Astrocyte of the cerebellum (primary cell): Measurements from ENCODE around the gene CDK5RAP2.
"Not testable (repeated sequence)": the region's sequence is repeated elsewhere in the genome, so short reads cannot be mapped to it uniquely, and the experiment has no call there.

Source experiments
- DNase-seq: peaks from one replicate; pipeline ENCODE4 v3.0.0-alpha.2; 2011; ENCODE audit warnings: low read depth
- H3K4me3 ChIP-seq: 2 replicates; pipeline ENCODE4 v1.5.1; 2011; ENCODE audit warnings: mild to moderate bottlenecking, low read depth, low read length, moderate library complexity
- CTCF ChIP-seq: IDR thresholded peaks from 2 replicates; pipeline ENCODE4 v1.5.1; 2012; ENCODE audit warnings: low read length, low read depth, moderate library complexity, mild to moderate bottlenecking; ENCODE audit errors: missing control alignments
- in situ Hi-C: cut with HindIII; loops from 2 replicates; pipeline ENCODE4 v1.10.0; 2017; ENCODE audit warnings: low sequenced_read_pairs

CDK5RAP2 gene

DNA sequence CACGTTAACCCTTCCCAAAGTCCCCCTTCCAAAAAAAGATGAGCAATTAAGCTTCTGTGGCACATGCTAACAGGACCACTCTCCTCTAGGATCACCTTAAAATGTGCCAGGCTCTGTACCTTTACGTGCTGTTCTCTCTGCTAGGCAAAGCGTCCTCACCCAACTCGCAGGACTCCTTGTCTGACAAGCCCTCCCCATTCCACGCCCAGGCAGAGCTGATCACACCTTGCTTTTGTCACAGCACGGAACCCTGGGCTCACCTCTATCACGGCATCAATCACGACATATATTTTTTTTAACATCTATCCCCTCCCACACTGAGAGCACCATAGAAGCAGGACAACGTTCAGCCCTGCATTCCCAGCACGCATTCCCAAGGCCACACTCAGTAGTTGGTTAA is 47.1 kb downstream of the CDK5RAP2 start:
- DNase-seq = no peak
- no peak for TF ChIP-seq CTCF
- in situ Hi-C loops = loop anchor here (25.0 kb wide), 1 partner anchor 971 kb away; no protein-coding TSS in a partner anchor
- no peak overlapping the region for H3K4me3 ChIP-seq

DNA sequence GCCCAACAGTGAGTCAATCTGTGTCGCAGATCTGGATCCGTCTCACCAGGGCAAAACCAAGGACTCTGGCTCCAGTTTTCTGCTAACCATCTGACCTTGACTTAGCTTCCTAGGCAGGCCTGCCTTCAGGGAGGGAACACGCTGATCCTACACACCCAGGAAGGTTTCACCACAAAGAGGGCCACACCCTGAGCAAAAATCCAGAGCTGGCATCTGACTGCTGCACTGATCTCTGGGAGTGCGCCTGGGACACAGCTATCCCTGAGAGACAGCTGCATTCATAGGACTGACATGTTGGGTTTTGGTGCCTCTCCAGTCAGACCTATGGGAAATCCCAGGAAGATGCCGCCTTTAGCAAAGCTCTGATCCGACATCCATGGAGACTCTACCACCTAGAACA is 47.5 kb downstream of the CDK5RAP2 start:
- no peak for TF ChIP-seq CTCF
- in situ Hi-C loops = loop anchor here (25.0 kb wide), 1 partner anchor 970 kb away; no protein-coding TSS in a partner anchor
- DNase-seq = no peak
- H3K4me3 ChIP-seq = no peak overlapping the region

- no peak overlapping the region for H3K4me3 ChIP-seq
- DNase-seq = peak; percentile 19
- in situ Hi-C loops = loop anchor here (25.0 kb wide), 1 partner anchor 969 kb away; no protein-coding TSS in a partner anchor
- peak; percentile 66 for TF ChIP-seq CTCF
These were observed 48.2 kb downstream of the CDK5RAP2 start for GRCh38 chr9:120531683-120532300.

GRCh38 chr9:120530220-120530832 is 49.6 kb downstream of the CDK5RAP2 start:
- DNase-seq, H3K4me3 ChIP-seq: not testable (repeated sequence)
- in situ Hi-C loops = loop anchor here (25.0 kb wide), 1 partner anchor 968 kb away; no protein-coding TSS in a partner anchor

GRCh38 chr9:120528829-120529228 is 51.1 kb downstream of the CDK5RAP2 start:
- in situ Hi-C loops = loop anchor here (25.0 kb wide), 1 partner anchor 967 kb away; no protein-coding TSS in a partner anchor

GRCh38 chr9:120528327-120528726 is 51.6 kb downstream of the CDK5RAP2 start:
- no peak for DNase-seq
- in situ Hi-C loops = loop anchor here (25.0 kb wide), 1 partner anchor 966 kb away; no protein-coding TSS in a partner anchor
- H3K4me3 ChIP-seq = no peak overlapping the region
- TF ChIP-seq CTCF = no peak

More at GRCh38 chr9:120528829-120529228, 51.1 kb downstream of the CDK5RAP2 start:
- no peak overlapping the region for H3K4me3 ChIP-seq
- DNase-seq = no peak
- TF ChIP-seq CTCF = no peak

GRCh38 chr9:120526534-120526933 is 53.4 kb downstream of the CDK5RAP2 start:
- in situ Hi-C loops = loop anchor here (25.0 kb wide), 1 partner anchor 964 kb away; no protein-coding TSS in a partner anchor
- no peak for DNase-seq
- TF ChIP-seq CTCF = no peak

More at GRCh38 chr9:120526534-120526933, 53.4 kb downstream of the CDK5RAP2 start:
- H3K4me3 ChIP-seq = no peak overlapping the region
